Activated T-helper 17 cell treated with anti-CD3 and anti-CD28 coated beads, Interleukin-2, amount 50 U/mL, for 72 hours (primary cell): ENCODE measurements around the gene CACNA1C. TPM values are rescaled to one million over a fixed set of nuclear protein-coding genes. Genes with fewer than 3 reads are reported as not detected.
"Not testable (repeated sequence)": the region's sequence is repeated elsewhere in the genome, so short reads cannot be mapped to it uniquely, and the experiment has no call there.

Source experiments
- ATAC-seq: fragments of 150-1000 bp; cut with Tn5 transposase; replicated peaks from 2 replicates; pipeline ENCODE4 v1.10.0; 2021; ENCODE audit warnings: mild to moderate bottlenecking, moderate library complexity
- H3K27ac Mint-ChIP-seq: one replicate; pipeline ENCODE4 v1.8.0; 2022; ENCODE audit warnings: mixed read lengths
- H3K27me3 Mint-ChIP-seq: one replicate; pipeline ENCODE4 v1.8.0; 2022; ENCODE audit warnings: mixed read lengths
- H3K36me3 Mint-ChIP-seq: one replicate; pipeline ENCODE4 v1.8.0; 2022; ENCODE audit warnings: low read depth, mild to moderate bottlenecking, mixed read lengths
- H3K4me1 Mint-ChIP-seq: one replicate; pipeline ENCODE4 v1.8.0; 2022; ENCODE audit warnings: mixed read lengths
- H3K4me3 Mint-ChIP-seq: one replicate; pipeline ENCODE4 v1.8.0; 2022; ENCODE audit warnings: mild to moderate bottlenecking, mixed read lengths
- H3K9me3 Mint-ChIP-seq: one replicate; pipeline ENCODE4 v1.8.0; 2022; ENCODE audit warnings: mixed read lengths
- total RNA-seq, 2 donors: library from RNA; stranded (reverse); gene quantifications; one replicate each; pipeline ENCODE4 v1.2.3, GENCODE V29; 2022

The CACNA1C gene
- total RNA-seq, 2 donors from 2014 or later = 0.04 to 0.21 TPM

DNA sequence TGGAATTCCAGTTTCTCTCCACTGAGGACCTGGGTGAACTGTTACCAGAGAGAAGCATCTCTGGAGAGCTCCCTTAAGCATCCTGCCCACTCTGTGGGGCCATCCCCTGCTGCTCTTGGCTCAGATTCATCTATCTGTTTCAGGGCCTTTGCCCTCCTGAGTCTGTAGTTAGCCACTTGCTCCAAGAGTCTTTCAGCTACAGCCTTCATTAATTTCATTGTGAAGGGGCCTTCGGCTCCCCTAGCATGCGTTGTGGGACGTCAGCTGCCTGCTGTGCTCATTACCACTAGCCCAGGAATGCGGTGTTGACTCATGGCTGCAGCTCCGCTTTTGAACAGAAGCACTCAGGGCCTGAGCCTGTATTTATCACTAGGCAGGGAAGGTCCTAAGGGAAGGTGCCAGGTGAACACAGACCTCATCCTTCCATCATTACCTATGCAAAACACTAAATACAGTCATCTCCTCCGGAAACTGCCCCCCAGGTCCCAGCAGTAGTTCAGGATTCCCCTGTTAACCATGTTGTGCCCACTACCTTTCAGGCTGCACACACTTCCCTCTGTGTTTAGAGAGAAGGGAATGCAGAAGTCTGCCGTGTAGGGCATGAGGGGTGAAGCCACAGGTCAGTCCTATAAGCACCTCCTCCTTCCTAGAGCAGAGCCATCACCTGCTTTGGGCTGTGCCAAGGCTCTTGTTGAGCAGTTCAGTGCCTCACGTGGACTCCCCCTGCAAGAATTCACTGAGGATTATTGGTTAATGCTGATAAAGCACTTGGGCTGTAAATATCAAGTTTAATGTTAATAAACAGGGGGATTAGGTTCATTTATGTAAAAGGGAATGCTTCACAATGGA lies 191.4 kb downstream of the CACNA1C start:
- Mint-ChIP-seq H3K4me3 (no peak overlapping the region), H3K27ac (no peak overlapping the region), H3K27me3 (peaks cover 6% of the 10 kb centered on the region)

GRCh38 chr12:2246358-2246757 lies 193.6 kb downstream of the CACNA1C start:
- peaks cover 10% of the 10 kb centered on the region for H3K27me3 Mint-ChIP-seq
- H3K4me3 Mint-ChIP-seq = no peak overlapping the region
- no peaks in the 10 kb centered on the region for H3K9me3 Mint-ChIP-seq
- ATAC-seq = no peak
- H3K27ac Mint-ChIP-seq = no peak overlapping the region
- H3K4me1 Mint-ChIP-seq = no peaks in the 10 kb centered on the region
- no peaks in the 10 kb centered on the region for H3K36me3 Mint-ChIP-seq

More for the DNA sequence above, 191.4 kb downstream of the CACNA1C start:
- Mint-ChIP-seq H3K4me1 (no peaks in the 10 kb centered on the region), H3K9me3 (no peaks in the 10 kb centered on the region), H3K36me3 (no peaks in the 10 kb centered on the region)
- no peak for ATAC-seq

DNA sequence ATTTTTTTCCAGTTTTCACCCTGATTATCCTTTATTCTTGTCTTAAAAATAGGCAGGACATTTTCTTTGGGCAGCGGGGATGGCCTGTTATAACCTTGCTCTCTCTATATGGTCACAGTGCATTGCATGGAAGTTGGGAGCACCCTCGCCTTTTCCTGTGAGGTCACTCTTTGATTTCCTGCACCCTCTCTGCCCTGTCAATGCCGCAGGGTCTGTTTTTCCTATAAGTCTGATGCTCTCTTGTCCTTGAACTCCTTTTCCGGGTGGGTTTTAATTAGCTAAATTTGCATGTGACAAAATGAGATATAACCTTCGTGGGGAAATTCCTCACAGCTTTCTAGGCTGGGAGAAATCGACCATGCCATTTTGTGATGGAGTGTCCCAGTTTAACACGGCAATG lies 194.3 kb downstream of the CACNA1C start:
- no peaks in the 10 kb centered on the region for H3K4me1 Mint-ChIP-seq
- no peak overlapping the region for H3K4me3 Mint-ChIP-seq
- H3K27ac Mint-ChIP-seq = no peak overlapping the region
- H3K36me3 Mint-ChIP-seq = no peaks in the 10 kb centered on the region
- no peak for ATAC-seq
- peaks cover 10% of the 10 kb centered on the region for H3K27me3 Mint-ChIP-seq
- H3K9me3 Mint-ChIP-seq = no peaks in the 10 kb centered on the region

GRCh38 chr12:2247596-2247995 lies 194.8 kb downstream of the CACNA1C start:
- H3K4me1 Mint-ChIP-seq = no peaks in the 10 kb centered on the region
- no peaks in the 10 kb centered on the region for H3K9me3 Mint-ChIP-seq
- H3K27me3 Mint-ChIP-seq = peaks cover 10% of the 10 kb centered on the region
- no peak for ATAC-seq
- no peaks in the 10 kb centered on the region for H3K36me3 Mint-ChIP-seq
- no peak overlapping the region for H3K27ac Mint-ChIP-seq
- no peak overlapping the region for H3K4me3 Mint-ChIP-seq

GRCh38 chr12:2248087-2248900 lies 195.5 kb downstream of the CACNA1C start:
- H3K4me3 Mint-ChIP-seq = no peak overlapping the region
- no peaks in the 10 kb centered on the region for H3K36me3 Mint-ChIP-seq
- ATAC-seq = no peak
- H3K9me3 Mint-ChIP-seq = no peaks in the 10 kb centered on the region
- H3K4me1 Mint-ChIP-seq = no peaks in the 10 kb centered on the region
- H3K27ac Mint-ChIP-seq = no peak overlapping the region
- H3K27me3 Mint-ChIP-seq = peaks cover 10% of the 10 kb centered on the region

DNA sequence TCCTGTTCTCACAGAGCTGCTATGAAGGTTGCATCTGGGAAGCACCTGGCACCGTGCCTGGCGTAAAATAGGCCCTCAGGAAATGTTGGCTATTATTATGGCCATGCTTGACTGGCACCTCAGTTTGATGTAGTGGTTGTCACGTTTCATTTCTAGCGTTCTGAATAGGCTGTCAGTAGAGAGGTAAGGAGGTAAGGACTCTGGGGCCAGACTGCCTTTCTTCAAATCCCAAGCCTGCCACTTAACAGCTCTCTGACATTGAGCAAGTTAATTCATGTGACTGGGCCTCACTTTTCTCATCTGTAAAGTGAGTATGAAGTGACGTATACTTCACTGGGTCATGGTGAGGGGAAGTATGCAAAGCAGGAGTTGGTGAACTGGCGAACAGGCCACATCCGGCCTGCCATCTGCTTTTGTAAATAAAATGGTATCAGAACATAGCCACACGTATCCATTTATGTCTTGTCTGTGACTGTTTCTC lies 196.2 kb downstream of the CACNA1C start:
- no peaks in the 10 kb centered on the region for H3K4me1 Mint-ChIP-seq
- ATAC-seq = peak; percentile 61
- no peaks in the 10 kb centered on the region for H3K9me3 Mint-ChIP-seq
- H3K27me3 Mint-ChIP-seq = peaks cover 10% of the 10 kb centered on the region
- H3K36me3 Mint-ChIP-seq = no peaks in the 10 kb centered on the region
- H3K27ac Mint-ChIP-seq = no peak overlapping the region
- no peak overlapping the region for H3K4me3 Mint-ChIP-seq

- Mint-ChIP-seq H3K9me3 (peaks cover 3% of the 10 kb centered on the region), H3K4me1 (no peaks in the 10 kb centered on the region), H3K4me3 (no peak overlapping the region), H3K27me3 (peaks cover 10% of the 10 kb centered on the region), H3K27ac (no peak overlapping the region), H3K36me3 (no peaks in the 10 kb centered on the region)
- no peak for ATAC-seq
Measured at GRCh38 chr12:2250797-2251196, 198.0 kb downstream of the CACNA1C start.

- peaks cover 6% of the 10 kb centered on the region for H3K9me3 Mint-ChIP-seq
- no peak overlapping the region for H3K4me3 Mint-ChIP-seq
- no peak for ATAC-seq
- H3K36me3 Mint-ChIP-seq = no peaks in the 10 kb centered on the region
- no peak overlapping the region for H3K27ac Mint-ChIP-seq
- no peaks in the 10 kb centered on the region for H3K4me1 Mint-ChIP-seq
- H3K27me3 Mint-ChIP-seq = peaks cover 10% of the 10 kb centered on the region
Measured at GRCh38 chr12:2251526-2252209, 198.9 kb downstream of the CACNA1C start.

DNA sequence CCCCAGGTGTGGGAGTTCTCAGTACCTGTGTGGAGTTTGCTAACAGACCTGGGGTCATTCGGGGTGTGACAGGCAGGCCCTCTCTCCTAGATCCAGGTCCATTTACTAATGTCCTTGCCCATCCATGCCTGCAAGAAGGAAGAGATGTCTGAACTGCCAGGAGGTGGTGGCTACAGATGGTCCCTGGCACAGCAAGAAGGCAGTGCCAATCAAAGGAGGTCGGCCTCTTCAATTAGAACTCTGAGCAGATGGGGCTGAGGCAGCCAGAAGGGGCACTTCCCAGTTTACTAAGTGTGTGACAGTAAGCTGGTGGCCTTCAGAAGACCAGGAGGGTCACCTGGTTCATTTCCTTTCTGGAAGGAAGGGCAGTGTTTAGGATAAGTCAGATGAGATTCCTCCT lies 202.5 kb downstream of the CACNA1C start:
- Mint-ChIP-seq H3K27ac (no peak overlapping the region), H3K9me3 (peaks cover 6% of the 10 kb centered on the region), H3K36me3 (no peaks in the 10 kb centered on the region), H3K4me3 (no peak overlapping the region), H3K4me1 (no peaks in the 10 kb centered on the region), H3K27me3 (peaks cover 12% of the 10 kb centered on the region)
- no peak for ATAC-seq

GRCh38 chr12:2255731-2256130 lies 202.9 kb downstream of the CACNA1C start:
- not testable (repeated sequence) for ATAC-seq, H3K36me3 Mint-ChIP-seq, H3K9me3 Mint-ChIP-seq, H3K4me1 Mint-ChIP-seq, H3K4me3 Mint-ChIP-seq, H3K27ac Mint-ChIP-seq
- H3K27me3 Mint-ChIP-seq = peaks cover 12% of the 10 kb centered on the region

GRCh38 chr12:2256453-2256852 lies 203.7 kb downstream of the CACNA1C start:
- ATAC-seq = no peak
- H3K27me3 Mint-ChIP-seq = peaks cover 8% of the 10 kb centered on the region
- no peak overlapping the region for H3K27ac Mint-ChIP-seq
- no peaks in the 10 kb centered on the region for H3K4me1 Mint-ChIP-seq
- H3K9me3 Mint-ChIP-seq = peaks cover 6% of the 10 kb centered on the region
- no peak overlapping the region for H3K4me3 Mint-ChIP-seq
- H3K36me3 Mint-ChIP-seq = no peaks in the 10 kb centered on the region

DNA sequence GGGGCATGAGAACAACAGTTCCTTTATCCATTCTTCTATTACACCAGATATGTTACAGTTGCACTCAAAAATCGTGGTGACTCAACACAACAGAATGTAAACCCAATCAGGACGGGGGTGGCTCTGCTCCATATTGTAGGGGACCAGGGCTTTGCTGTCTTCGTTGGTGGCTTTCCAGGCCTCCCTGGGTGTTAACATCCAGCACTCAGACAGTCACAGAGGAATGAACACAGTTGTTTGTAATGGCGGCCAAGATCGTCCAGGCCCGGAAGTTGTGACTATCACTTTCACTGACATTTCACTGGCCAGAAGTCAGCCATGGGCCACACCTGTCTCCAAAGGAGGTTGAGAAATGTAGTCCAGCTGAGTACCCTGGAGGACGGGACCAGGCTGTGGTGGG lies 204.1 kb downstream of the CACNA1C start:
- H3K36me3 Mint-ChIP-seq = no peaks in the 10 kb centered on the region
- H3K27me3 Mint-ChIP-seq = peaks cover 8% of the 10 kb centered on the region
- H3K9me3 Mint-ChIP-seq = peaks cover 6% of the 10 kb centered on the region
- no peak for ATAC-seq
- no peak overlapping the region for H3K27ac Mint-ChIP-seq
- no peak overlapping the region for H3K4me3 Mint-ChIP-seq
- no peaks in the 10 kb centered on the region for H3K4me1 Mint-ChIP-seq

DNA sequence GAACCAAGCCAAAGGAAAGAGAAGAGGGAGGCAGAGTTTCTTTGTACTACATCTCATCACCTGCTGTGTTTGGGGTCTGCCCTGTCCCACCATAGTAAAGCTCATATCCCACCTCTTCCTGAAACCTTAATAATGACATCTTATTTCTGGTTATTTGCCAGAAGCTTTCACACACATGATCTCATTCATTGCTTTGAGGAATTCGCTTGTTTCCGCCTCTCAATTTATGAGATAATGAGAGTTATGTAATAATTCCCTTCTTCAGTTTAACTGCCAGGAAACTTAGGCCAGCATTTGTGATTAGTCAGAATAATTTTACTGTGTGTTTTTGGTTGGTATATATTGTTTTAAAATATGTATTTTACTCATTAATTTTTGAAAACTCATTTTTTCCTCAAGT lies 205.2 kb downstream of the CACNA1C start:
- peaks cover 6% of the 10 kb centered on the region for H3K9me3 Mint-ChIP-seq
- no peaks in the 10 kb centered on the region for H3K36me3 Mint-ChIP-seq
- no peak for ATAC-seq
- H3K4me1 Mint-ChIP-seq = no peaks in the 10 kb centered on the region
- H3K4me3 Mint-ChIP-seq = no peak overlapping the region
- no peak overlapping the region for H3K27ac Mint-ChIP-seq
- H3K27me3 Mint-ChIP-seq = peaks cover 8% of the 10 kb centered on the region

DNA sequence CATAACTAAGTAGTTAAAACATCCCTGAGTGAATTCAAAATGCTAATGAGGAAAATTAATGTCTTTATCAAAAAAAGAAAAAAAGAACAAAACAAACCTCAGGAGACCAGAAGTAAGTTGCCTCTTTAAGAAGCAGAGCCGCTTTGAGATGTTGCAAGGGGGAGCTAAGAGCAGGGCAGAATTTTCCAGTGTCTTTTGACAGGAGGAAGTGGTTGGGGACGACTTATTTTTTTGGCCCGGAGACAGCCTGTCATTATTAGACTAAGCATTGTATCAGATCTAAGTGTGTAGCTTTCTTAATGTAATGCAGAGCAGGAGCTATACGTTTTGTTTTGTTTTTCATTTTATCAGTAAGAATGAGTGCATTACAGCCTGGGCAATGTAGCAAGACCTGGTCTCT lies 206.6 kb downstream of the CACNA1C start:
- peaks cover 8% of the 10 kb centered on the region for H3K27me3 Mint-ChIP-seq
- H3K36me3 Mint-ChIP-seq = no peaks in the 10 kb centered on the region
- ATAC-seq = no peak
- peaks cover 6% of the 10 kb centered on the region for H3K9me3 Mint-ChIP-seq
- no peak overlapping the region for H3K27ac Mint-ChIP-seq
- H3K4me1 Mint-ChIP-seq = no peaks in the 10 kb centered on the region
- H3K4me3 Mint-ChIP-seq = no peak overlapping the region
